ENCODE measurements around the gene NFKB1.

- TF ChIP-seq CTCF (IDR thresholded peaks at IDR 0.05 in 4 of 5, conservative IDR thresholded peaks at IDR 0.05 in 1 of 5) (no peak), POLR2A (IDR thresholded peaks at IDR 0.05) (no peak)
Observed at GRCh38 chr4:102580463-102580842, 79.3 kb downstream of the NFKB1 start.
